ENCODE measurements around the gene GASK1A. TPM values are rescaled to one million over a fixed set of nuclear protein-coding genes. Genes with fewer than 3 reads are reported as not detected.
A peak's percentile ranks its signal among the peaks of the same experiment; 100 is the strongest.

GASK1A gene
- total RNA-seq, 1 donor from 2014 or later = 2.9 TPM

DNA sequence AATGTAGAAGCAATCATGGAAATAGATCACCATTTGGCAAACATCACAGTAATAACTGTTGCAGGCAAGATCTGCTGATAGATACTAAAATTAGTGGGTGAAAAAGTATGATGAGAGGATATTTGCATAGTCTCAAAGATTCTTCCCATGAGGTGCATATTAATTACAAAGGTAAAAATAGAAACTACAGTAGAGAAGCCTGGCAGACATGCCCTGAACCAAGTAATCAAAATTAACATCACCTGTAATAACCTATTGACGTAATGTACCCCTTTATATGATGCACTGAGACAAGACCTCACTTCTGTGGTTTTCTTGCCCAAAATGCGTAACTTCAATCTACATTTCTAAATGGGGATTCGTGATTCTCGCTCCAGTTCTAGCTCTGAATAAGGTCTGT lies 112.4 kb downstream of the GASK1A start:
- no peak for ATAC-seq

DNA sequence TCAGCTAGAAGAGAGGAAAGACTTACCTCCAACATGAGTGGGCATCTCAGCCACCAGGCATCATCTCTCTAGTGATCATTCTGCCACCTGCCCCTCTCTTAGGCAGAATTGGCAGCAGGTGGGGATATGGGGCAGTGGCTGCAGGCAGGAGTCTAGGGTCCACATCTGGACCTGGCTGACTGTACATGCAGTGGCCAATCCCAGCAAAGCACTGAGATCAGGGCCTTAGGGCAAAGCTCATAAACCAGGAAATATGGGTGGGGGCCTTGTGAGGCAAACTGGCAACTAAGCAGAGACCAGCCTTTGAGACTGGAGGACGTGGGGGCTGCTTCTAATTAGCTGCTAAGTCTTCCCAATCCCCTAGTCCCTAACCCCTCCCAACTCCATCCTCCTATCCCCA lies 113.9 kb downstream of the GASK1A start:
- no peak for ATAC-seq

DNA sequence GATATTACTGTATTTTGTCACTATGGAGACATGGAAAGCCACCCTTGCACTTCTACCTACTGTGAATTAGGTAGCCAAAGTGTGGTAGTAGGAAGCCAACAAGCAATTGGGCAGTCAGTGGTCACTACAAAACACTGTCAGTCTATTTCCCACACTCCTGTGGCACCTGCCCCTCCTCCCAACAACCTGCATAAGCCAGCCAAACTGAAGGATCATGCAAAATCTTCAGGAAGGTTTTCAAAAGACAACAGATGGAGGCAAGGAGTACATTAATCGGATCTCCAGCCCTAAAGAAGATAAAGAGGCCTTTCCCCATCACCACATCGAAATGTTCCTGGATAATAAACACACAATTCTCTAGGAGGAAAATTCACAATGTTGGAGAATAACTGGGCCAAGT lies 114.9 kb downstream of the GASK1A start:
- ATAC-seq = no peak

DNA sequence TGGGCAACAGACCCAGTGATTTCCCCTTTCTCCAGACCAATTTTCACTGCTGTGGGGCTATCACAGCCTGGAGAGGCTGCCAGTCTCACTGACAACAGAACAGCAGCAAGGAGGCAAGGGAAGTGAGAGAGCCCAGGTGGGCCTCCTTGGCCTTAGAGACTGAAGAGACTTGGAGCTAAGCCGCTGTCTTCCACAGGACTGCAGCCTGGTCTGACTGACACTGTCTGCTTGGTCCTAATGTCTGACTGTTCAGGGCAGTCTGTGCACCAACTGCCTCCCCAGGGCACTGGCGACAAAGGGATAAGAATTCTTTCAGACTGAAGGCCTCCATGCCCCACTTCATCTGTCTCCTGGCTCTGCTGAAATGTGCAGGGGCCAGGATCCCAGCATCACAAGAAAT lies 115.3 kb downstream of the GASK1A start:
- ATAC-seq = no peak

DNA sequence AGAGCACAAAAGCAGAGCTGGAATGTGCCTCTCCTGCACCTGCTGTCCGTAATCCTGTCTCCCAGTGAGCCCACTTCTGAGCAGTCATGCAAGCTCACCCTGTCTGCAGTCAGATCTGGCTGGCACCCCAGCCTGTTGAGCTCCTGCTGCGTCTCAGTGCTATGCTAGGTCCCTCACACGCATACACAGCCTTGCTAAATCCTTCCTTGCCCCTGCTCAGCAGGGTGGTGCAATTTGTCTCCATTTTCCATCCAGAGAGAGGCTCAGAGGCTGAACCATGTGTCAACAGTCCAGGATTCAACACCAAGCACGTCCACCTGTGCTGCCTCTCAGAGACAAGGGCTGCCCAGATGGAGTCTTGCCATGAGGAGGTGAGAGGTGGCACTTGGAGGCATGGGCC lies 115.7 kb downstream of the GASK1A start:
- no peak for ATAC-seq

DNA sequence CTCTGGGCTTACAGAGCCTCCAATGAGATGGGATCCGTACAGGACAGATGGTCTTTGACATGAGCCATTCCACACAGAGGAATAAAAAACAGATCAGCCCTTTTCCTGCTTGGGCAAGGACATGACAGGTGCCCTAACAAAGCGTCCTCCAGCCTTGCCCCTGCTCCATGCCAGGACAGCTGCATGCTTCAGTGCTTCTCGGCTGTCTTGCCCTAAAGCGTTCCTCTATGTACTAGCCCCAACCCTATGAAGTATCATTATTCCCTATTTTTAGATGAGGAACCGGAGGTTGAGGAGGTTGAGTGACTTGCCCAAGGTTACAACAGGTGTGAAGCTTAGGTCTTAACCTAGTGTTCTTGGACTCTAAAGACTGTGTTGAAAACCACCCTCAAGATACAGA lies 116.3 kb downstream of the GASK1A start:
- ATAC-seq = no peak

DNA sequence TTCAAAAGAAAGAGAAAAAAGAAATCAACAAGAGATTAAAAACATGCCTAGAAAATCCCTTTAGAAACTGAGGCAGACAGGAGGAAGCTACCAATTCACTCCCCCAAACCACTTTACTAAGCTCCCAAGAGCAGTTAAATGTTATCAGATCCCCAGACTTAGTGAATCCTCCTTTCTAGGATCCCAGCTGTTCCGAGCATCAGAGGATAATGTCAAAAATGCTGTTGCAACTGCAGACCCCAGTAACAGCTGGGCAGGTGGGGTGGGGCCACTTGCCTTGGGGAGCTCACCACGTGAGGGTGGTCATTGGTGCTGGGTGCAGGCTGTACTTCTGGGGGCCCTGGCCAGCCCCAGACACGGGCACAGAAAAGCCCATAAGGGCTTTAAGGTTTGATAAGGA lies 117.7 kb downstream of the GASK1A start:
- ATAC-seq = no peak

DNA sequence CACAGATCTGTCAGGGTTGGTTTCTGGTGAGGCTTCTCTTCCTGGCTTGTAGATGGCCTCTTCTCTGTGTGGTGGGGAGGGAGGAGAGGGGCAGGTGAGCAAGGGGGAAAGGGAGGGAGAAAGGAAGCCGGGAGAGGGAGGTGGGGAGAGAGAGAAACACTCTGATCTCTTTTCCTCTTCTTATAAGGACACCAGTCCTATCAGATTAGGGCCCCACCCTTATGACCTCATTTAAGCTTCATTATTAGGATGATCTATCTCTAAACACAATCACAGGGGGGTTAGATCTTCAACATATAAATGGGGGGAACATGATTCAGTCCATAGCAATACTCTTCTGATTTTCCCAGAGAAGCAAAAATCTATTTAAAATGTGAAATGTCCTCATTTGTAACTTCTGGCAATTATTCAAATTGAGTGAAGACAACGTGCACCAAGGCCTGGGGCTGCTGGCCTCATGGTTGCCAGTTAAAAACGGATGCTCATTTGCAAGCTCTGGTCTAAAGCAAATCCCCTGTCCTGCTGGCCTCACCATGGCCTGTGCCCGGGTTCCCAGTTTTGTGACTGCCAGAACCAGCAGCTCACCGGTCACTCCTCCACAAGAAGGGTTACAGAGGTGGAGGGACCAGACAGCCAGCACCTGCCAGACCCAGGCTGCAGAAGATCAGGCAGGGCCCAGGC lies 118.4 kb downstream of the GASK1A start:
- ATAC-seq = no peak

DNA sequence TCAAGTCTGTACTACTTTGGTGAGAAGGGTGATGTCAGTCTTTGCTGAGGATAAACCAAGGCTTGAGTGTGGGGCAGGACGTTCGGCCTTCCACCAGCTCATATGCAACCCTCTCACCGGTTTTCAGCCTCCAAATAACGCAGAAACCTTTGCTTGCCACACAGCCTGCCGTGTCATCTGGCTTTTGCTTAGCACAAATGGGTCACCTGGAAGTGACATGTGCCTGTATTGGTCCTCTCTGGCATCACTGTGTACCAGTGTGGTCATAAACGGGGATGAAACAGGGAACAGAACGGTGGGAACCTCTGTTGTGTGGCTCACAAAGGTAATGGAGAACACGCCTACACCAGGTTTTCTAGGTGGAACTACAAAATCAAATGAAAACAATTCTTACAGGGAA lies 119.7 kb downstream of the GASK1A start:
- ATAC-seq = no peak

DNA sequence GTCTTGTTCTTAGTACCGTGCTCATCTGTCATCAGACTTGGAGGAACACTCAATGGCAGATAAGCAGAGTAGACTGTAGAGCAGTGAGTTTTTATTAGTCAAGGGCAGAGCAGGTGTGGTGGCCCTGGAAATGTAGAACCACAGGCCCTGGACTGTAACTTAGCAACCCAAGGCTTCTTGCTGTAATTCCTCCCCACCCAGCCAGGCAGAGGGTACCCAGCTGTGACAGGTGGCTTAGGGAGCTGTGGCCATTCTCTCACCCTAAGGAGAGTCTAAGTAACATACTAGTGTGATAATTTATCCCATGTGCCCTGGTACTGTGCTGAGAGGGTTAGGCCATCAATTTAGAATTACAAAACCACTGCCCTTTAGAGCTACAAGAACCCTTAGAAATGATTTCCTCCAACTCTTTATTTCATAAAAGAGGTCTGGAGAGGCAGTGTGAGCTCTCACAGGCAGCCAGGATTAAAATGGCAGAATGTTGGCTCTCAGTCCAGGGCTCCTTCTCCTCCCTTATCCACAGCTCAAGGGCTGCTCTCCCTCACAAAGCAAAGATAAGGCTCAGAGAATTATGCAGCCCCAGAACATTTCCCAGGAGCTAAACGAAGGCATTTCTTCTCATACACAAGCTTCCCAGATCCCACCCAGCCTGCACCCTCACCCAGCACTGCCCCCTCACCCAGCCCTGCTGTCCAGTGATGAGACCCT lies 123.8 kb downstream of the GASK1A start:
- no peak for ATAC-seq

DNA sequence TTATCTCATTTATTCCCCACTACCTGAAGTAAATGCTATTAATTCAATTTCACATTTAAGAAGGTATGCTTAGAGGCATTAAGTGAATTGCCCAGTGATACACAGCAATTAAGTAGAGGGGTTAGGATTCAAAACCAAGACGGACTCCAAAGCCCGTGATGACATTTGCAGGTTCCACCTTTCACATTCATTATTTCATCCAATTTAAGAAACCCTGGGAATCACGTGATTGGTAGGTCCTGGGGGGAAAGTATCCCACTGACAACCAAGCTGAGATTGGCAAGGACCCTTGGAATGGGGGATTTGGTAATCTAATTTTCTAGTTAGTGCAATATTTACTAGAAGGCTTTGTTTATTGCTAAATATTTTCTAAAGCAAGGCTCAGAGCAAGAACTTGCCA lies 124.9 kb downstream of the GASK1A start:
- ATAC-seq = no peak

DNA sequence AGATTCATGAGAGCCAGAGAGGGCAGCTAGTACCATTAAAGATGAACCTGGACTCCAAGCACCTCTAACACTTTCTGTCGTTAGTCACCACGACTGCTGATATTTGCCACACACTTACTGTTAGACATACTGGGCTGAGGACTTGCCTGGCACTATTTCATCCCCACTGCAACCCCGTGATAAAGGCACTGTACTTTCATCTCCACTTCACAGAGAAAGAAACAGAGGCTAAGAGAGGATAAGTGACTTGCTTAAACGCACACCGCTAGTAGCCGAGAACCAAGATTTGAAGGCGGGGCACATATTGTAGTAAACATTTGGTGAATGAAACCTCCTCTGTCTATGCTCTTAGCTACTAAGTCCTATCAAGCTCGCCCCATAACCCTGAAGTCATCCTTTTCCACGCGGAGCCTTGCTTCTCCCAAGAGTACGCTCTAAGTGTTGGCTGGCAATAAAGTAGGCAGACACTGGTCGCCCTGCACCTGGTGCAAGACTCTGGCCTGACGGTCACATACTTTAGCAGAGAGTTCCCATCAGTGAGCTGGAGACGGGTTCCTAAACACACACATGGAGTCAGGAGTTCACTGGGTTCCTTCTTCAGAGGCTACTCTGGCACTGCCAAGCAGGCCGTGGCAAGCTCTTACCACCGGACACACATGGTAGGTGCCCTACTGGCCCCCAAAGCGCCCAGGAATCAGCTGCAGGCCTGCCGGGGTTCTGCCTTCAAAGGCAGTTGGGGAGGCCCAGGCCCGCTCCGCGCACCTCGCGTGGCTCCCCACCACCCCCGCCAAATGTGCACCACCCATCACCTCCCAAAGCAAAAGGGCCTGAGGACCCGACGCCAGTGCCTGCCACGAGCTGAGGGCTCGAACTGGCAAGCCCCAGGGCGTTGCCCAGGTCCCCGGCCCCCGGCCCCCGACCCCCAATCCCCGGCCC lies 125.8 kb downstream of the GASK1A start:
- peak; percentile 33 for ATAC-seq

DNA sequence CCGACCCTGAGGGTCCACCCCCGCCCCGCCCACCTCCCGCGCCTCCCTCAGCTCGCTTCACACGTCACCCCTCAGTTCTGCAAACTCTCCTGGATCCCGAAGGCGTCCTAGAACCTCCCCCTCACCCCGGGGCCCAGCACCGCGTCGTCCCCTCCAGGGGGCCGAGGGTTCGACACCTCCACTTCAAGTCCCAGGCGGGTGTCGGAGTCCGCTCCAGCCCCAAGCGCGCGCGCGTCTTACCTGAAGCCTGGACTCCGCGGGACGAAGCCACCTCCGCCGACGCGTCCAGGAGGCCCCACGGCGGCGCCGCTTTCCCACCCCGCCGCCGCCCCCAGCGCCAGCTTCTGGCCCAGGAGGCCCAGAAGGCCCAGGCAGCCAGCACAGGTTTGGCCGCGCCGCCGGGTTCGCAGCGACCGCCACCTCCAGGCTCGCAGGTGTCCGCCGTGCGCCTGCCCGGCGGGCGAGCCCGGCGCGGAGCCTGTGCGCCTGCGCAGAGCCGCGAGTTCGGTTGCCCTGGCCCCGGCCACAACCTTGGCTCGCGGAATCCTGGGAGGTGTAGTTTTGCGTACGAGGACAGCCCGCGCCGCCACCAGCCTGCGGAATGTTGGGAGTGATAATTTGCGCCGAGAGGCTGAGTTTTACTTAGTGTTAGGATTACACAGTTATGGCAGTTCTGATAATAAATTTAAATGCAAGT lies 126.6 kb downstream of the GASK1A start, which contains the start of gene POMGNT2:
Gene POMGNT2 (minus strand): TSS at position 484 of the 697 bp plus-strand sequence. CDS start 24,648 bp downstream, outside the sequence.
- ATAC-seq = peak; percentile 98

DNA sequence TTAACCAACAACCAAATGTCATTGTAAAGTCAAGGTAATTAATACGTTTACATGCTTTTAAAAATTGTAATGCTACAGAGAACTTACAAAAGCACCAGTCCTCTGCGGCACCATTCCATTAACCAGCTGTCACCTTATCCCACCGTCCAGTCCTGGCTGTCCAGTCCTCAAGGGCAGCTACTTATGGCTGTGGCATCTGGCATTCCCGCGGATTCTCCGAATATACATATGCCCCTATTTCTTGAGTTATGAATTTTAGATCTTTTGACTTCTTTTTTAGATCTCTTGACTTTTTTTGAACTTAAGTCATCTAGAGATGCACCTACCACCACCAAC lies 127.2 kb downstream of the GASK1A start:
- ATAC-seq = no peak

Other genes with a start within 250 kb of the GASK1A start
- gene CCDC13, start 206.1 kb upstream of the GASK1A start, total RNA-seq = not detected
- gene HIGD1A, start 174.8 kb upstream of the GASK1A start, total RNA-seq = 114 TPM
- gene ACKR2, start 169.9 kb upstream of the GASK1A start, total RNA-seq = 1.1 TPM
- gene CYP8B1, start 103.4 kb upstream of the GASK1A start, total RNA-seq = not detected
- 3.8 TPM for gene ZNF662, start 73.2 kb upstream of the GASK1A start, total RNA-seq
- gene POMGNT2, start 126.8 kb downstream of the GASK1A start, total RNA-seq = 4.7 TPM

Data from esophagus mucosa (tissue), 1 donor.